Ramos (cell line): ENCODE results near the gene OSBPL3.

Experiments used
- in situ Hi-C: fragments of 300-500 bp; cut with MboI; formaldehyde crosslinking; loops from one replicate; pipeline ENCODE4 v1.14.3; 2022; ENCODE audit warnings: low sequenced_read_pairs; ENCODE audit not compliant: unreplicated experiment

Gene OSBPL3

GRCh38 chr7:24754906-24755506 lies 225.0 kb downstream of the OSBPL3 start:
- in situ Hi-C loops = no loop called here

- in situ Hi-C loops = no loop called here
These were observed 227.7 kb downstream of the OSBPL3 start for GRCh38 chr7:24752073-24752800.

GRCh38 chr7:24751484-24751883 lies 228.5 kb downstream of the OSBPL3 start:
- in situ Hi-C loops = no loop called here

GRCh38 chr7:24750441-24751055 lies 229.4 kb downstream of the OSBPL3 start:
- in situ Hi-C loops = no loop called here

- in situ Hi-C loops = no loop called here
These were observed 231.5 kb downstream of the OSBPL3 start for GRCh38 chr7:24748521-24748920.
